SK-N-SH (cell line): ENCODE data around the gene EDC4.

Source experiments
- MEF2A ChIP-seq: IDR thresholded peaks from 2 replicates; pipeline ENCODE4 v1.4.0; 2012; ENCODE audit warnings: low read depth, borderline replicate concordance
- TAF1 ChIP-seq: IDR thresholded peaks from 2 replicates; pipeline ENCODE4 v1.6.1; 2012; ENCODE audit warnings: low read depth, mild to moderate bottlenecking, low read length, moderate library complexity, borderline replicate concordance
- TF ChIP-seq, protein P1 (sequence below): IDR thresholded peaks from 2 replicates; pipeline ENCODE4 v1.4.0; 2012; ENCODE audit warnings: low read depth, borderline replicate concordance

DNA sequence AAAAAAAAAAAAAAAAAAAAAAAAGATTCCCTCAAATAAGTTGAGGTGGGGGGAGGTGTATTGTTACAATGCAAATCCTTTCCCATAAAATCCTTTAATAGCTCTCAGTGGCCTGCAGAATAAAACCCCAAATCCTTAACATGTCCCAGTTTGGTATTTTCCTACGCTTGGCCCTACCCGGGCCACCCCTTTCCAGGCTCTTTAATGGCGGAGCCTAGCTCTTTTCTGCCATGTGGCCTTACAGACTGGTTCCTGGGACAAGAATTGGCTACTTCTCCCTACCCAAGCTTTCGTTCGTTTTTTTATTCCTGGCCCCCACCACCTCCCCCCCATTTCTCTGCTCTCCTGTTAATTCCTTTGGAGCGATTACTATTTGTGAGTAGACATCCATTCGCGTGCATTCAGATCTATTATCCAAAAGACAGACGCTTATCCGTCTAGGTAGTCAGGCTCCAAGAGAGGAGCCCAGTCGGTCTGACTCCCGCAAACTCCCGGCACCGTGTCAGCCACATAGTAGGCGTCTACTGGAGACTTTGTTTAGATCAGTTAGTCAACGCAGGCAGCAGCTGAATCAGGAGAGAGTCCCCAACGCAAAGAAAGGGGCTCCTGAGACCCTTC is 31.5 kb upstream of the EDC4 start:
- no peak for TF ChIP-seq TAF1
- TF ChIP-seq, protein P1, sequence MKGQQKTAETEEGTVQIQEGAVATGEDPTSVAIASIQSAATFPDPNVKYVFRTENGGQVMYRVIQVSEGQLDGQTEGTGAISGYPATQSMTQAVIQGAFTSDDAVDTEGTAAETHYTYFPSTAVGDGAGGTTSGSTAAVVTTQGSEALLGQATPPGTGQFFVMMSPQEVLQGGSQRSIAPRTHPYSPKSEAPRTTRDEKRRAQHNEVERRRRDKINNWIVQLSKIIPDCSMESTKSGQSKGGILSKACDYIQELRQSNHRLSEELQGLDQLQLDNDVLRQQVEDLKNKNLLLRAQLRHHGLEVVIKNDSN: no peak
- TF ChIP-seq MEF2A: no peak
